ENCODE results near the gene HPD.

The HPD gene

GRCh38 chr12:121823727-121824115 lies 34.9 kb downstream of the HPD start:
- no peak for TF ChIP-seq CTCF (conservative IDR thresholded peaks at IDR 0.05; ENCODE audit: low read depth, low read length)
- H3K79me2 ChIP-seq (ENCODE audit: insufficient read depth, low read depth): no peaks in the 10 kb centered on the region
- no peaks in the 10 kb centered on the region for H3K36me3 ChIP-seq (ENCODE audit: insufficient read depth)
- H3K9ac ChIP-seq: no peak overlapping the region
- H3K4me2 ChIP-seq: no peak overlapping the region
- H3K4me1 ChIP-seq (ENCODE audit: low read depth, poor library complexity, severe bottlenecking): no peaks in the 10 kb centered on the region
- no peaks in the 10 kb centered on the region for H4K20me1 ChIP-seq (ENCODE audit: insufficient read depth)
- H3K27me3 ChIP-seq (ENCODE audit: insufficient read depth, low read depth): no peaks in the 10 kb centered on the region
- no peak overlapping the region for H2AFZ ChIP-seq (ENCODE audit: low read depth)
- H3K27ac ChIP-seq: no peak overlapping the region
- H3K4me3 ChIP-seq (IDR thresholded peaks at IDR 0.05; ENCODE audit: insufficient read depth, low read depth, low read length): no peak overlapping the region

- H2AFZ ChIP-seq (ENCODE audit: low read depth): no peak overlapping the region
- H3K36me3 ChIP-seq (ENCODE audit: insufficient read depth): no peaks in the 10 kb centered on the region
- no peaks in the 10 kb centered on the region for H3K79me2 ChIP-seq (ENCODE audit: insufficient read depth, low read depth)
- H3K9ac ChIP-seq: no peak overlapping the region
- H3K27ac ChIP-seq: no peak overlapping the region
- no peaks in the 10 kb centered on the region for H3K4me1 ChIP-seq (ENCODE audit: low read depth, poor library complexity, severe bottlenecking)
- H3K4me3 ChIP-seq (IDR thresholded peaks at IDR 0.05; ENCODE audit: insufficient read depth, low read depth, low read length): no peak overlapping the region
- no peak overlapping the region for H3K4me2 ChIP-seq
- no peaks in the 10 kb centered on the region for H4K20me1 ChIP-seq (ENCODE audit: insufficient read depth)
- no peak for TF ChIP-seq CTCF (conservative IDR thresholded peaks at IDR 0.05; ENCODE audit: low read depth, low read length)
- H3K27me3 ChIP-seq (ENCODE audit: insufficient read depth, low read depth): no peaks in the 10 kb centered on the region
These were observed 35.4 kb downstream of the HPD start for GRCh38 chr12:121823101-121823726.

GRCh38 chr12:121822393-121823100 lies 36.1 kb downstream of the HPD start:
- no peaks in the 10 kb centered on the region for H3K4me1 ChIP-seq (ENCODE audit: low read depth, poor library complexity, severe bottlenecking)
- no peak overlapping the region for H2AFZ ChIP-seq (ENCODE audit: low read depth)

GRCh38 chr12:121820056-121820455 lies 38.6 kb downstream of the HPD start:
- Histone ChIP-seq H3K27ac (no peak overlapping the region), H3K4me1 (ENCODE audit: low read depth, poor library complexity, severe bottlenecking) (no peaks in the 10 kb centered on the region), H3K27me3 (ENCODE audit: insufficient read depth, low read depth) (no peaks in the 10 kb centered on the region), H3K4me3 (IDR thresholded peaks at IDR 0.05; ENCODE audit: insufficient read depth, low read depth, low read length) (no peak overlapping the region), H4K20me1 (ENCODE audit: insufficient read depth) (no peaks in the 10 kb centered on the region), H3K36me3 (ENCODE audit: insufficient read depth) (no peaks in the 10 kb centered on the region), H3K9ac (no peak overlapping the region), H3K79me2 (ENCODE audit: insufficient read depth, low read depth) (no peaks in the 10 kb centered on the region), H2AFZ (ENCODE audit: low read depth) (no peak overlapping the region), H3K4me2 (no peak overlapping the region)
- TF ChIP-seq CTCF (conservative IDR thresholded peaks at IDR 0.05; ENCODE audit: low read depth, low read length): no peak

More at GRCh38 chr12:121822393-121823100, 36.1 kb downstream of the HPD start:
- H4K20me1 ChIP-seq (ENCODE audit: insufficient read depth): no peaks in the 10 kb centered on the region
- H3K4me3 ChIP-seq (IDR thresholded peaks at IDR 0.05; ENCODE audit: insufficient read depth, low read depth, low read length): no peak overlapping the region
- H3K9ac ChIP-seq: no peak overlapping the region
- no peaks in the 10 kb centered on the region for H3K36me3 ChIP-seq (ENCODE audit: insufficient read depth)
- no peak overlapping the region for H3K27ac ChIP-seq
- H3K79me2 ChIP-seq (ENCODE audit: insufficient read depth, low read depth): no peaks in the 10 kb centered on the region
- no peak overlapping the region for H3K4me2 ChIP-seq
- H3K27me3 ChIP-seq (ENCODE audit: insufficient read depth, low read depth): no peaks in the 10 kb centered on the region
- TF ChIP-seq CTCF (conservative IDR thresholded peaks at IDR 0.05; ENCODE audit: low read depth, low read length): no peak
